ENCODE data around the gene PIAS1. TPM values are rescaled to one million over a fixed set of nuclear protein-coding genes. Genes with fewer than 3 reads are reported as not detected.

PIAS1 gene
- total RNA-seq, 6 donors from 2014 or later: 44.7 to 114 (median 64.3) TPM

GRCh38 chr15:68239025-68239424, 184.9 kb downstream of the PIAS1 start:
- no peaks in the 10 kb centered on the region for H3K36me3 ChIP-seq
- no peak for DNase-seq
- peaks cover under 1 to 7% (median 3%) of the 10 kb centered on the region in 4 donors for H3K9me3 ChIP-seq
- H3K27me3 ChIP-seq: no peaks in the 10 kb centered on the region
- ATAC-seq (ENCODE audit: low FRiP score in 2 of 2): no peak
- TF ChIP-seq CTCF (IDR thresholded peaks at IDR 0.05): no peak
- no peak for TF ChIP-seq POLR2A (IDR thresholded peaks at IDR 0.05)
- TF ChIP-seq POLR2AphosphoS5 (IDR thresholded peaks at IDR 0.05): no peak
- no peak for TF ChIP-seq EP300 (IDR thresholded peaks at IDR 0.05)
- H3K27ac ChIP-seq: no peak overlapping the region
- no peaks in the 10 kb centered on the region for H3K4me1 ChIP-seq
- no peak overlapping the region for H3K4me3 ChIP-seq

DNA sequence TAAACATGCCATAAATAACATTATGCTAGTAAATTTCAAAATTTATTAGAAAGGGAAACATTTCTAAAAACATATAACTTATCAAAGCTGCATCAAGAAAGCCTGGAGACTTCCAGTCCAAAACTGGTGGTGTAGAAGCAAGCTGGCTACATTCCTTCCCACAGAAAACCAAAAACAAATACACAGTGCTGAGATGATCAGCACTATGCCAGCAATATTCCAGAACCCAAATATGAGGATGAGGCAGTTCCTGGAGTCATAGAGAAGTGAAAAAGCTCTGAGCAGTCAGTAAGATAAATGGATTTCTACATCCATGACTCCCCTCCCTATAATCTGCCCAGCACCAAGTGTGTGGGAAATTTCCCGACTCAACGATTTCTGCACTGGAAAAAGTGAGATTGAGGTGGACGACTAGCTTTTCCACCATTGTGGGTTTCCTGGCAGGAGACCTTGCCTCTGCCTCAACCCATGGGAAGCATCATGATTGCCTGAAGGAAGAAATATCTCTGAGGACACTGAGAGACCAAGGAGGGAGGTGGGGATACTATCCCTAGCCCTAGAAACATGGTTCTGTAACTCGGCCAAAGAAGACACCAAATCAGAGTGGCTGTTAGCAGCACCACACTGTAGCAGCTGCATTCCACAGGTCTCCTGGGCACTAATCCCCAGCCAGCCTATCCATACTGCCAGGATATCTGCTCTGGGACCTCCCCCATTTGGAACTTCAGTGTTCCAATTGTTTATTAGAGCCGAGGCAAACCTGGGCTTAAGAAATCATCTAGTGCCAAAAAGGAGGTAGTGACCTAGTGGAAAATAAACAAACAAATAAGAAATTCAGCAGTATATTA, 187.2 kb downstream of the PIAS1 start:
- no peak for ATAC-seq (ENCODE audit: low FRiP score in 2 of 2)
- no peak for TF ChIP-seq POLR2A (IDR thresholded peaks at IDR 0.05)
- Histone ChIP-seq H3K9me3 (peaks cover 3 to 14% (median 9%) of the 10 kb centered on the region in 4 donors), H3K27me3 (no peaks in the 10 kb centered on the region), H3K36me3 (no peaks in the 10 kb centered on the region), H3K27ac (no peak overlapping the region), H3K4me3 (no peak overlapping the region), H3K4me1 (no peaks in the 10 kb centered on the region)
- no peak for DNase-seq
- WGBS, 2 donors: 75 to 77% methylated on average over 5 of the region's 5 CpGs

Other genes starting within 250 kb of the PIAS1 start
- 1 to 10 TPM in 2 of 6 donors, under 1 TPM in 4; 0.44 to 4.2 (median 0.63) TPM for gene SKOR1, start 228.8 kb upstream of the PIAS1 start, total RNA-seq
- not detected for gene RNU6-1, start 214.3 kb upstream of the PIAS1 start, total RNA-seq
- gene CALML4, start 151.0 kb downstream of the PIAS1 start, total RNA-seq: 10 to 100 TPM in 2 of 6 donors, 1 to 10 TPM in 4; 3.6 to 33.7 (median 7.0) TPM
- gene CLN6, start 175.4 kb downstream of the PIAS1 start, total RNA-seq: 10 to 100 TPM; 19.4 to 48.3 (median 28.7) TPM
- gene FEM1B, start 223.4 kb downstream of the PIAS1 start, total RNA-seq: 10 to 100 TPM; 16.0 to 58.8 (median 36.9) TPM